Measurements from ENCODE around the gene CTNNA2.

CTNNA2 gene

GRCh38 chr2:79793006-79793405, 280.2 kb downstream of the CTNNA2 start:
- no peak for DNase-seq

GRCh38 chr2:79796641-79797040, 283.8 kb downstream of the CTNNA2 start:
- DNase-seq: no peak

GRCh38 chr2:79798776-79799175, 285.9 kb downstream of the CTNNA2 start:
- DNase-seq: no peak

- DNase-seq: no peak
These were observed 286.9 kb downstream of the CTNNA2 start for GRCh38 chr2:79799729-79800128.

GRCh38 chr2:79801082-79801481, 288.2 kb downstream of the CTNNA2 start:
- no peak for DNase-seq

GRCh38 chr2:79817288-79817687, 304.4 kb downstream of the CTNNA2 start:
- DNase-seq: no peak

- no peak for DNase-seq
These were observed 307.4 kb downstream of the CTNNA2 start for GRCh38 chr2:79820281-79820680.

GRCh38 chr2:79822136-79822535, 309.3 kb downstream of the CTNNA2 start:
- DNase-seq: no peak

- peak; percentile 2 for DNase-seq
These were observed 311.4 kb downstream of the CTNNA2 start for GRCh38 chr2:79824086-79824786.

- no peak for DNase-seq
These were observed 315.0 kb downstream of the CTNNA2 start for GRCh38 chr2:79827881-79828280.

- no peak for DNase-seq
These were observed 317.6 kb downstream of the CTNNA2 start for GRCh38 chr2:79830501-79830900.

- DNase-seq: no peak
These were observed 319.1 kb downstream of the CTNNA2 start for GRCh38 chr2:79831961-79832360.

GRCh38 chr2:79832511-79833234, 319.8 kb downstream of the CTNNA2 start:
- no peak for DNase-seq

GRCh38 chr2:79833235-79833878, 320.5 kb downstream of the CTNNA2 start:
- no peak for DNase-seq

- DNase-seq: no peak
These were observed 323.1 kb downstream of the CTNNA2 start for GRCh38 chr2:79835911-79836310.

GRCh38 chr2:79844011-79844410, 331.2 kb downstream of the CTNNA2 start:
- no peak for DNase-seq

GRCh38 chr2:79846878-79847277, 334.0 kb downstream of the CTNNA2 start:
- DNase-seq: no peak

- DNase-seq: no peak
These were observed 336.4 kb downstream of the CTNNA2 start for GRCh38 chr2:79849241-79849640.

GRCh38 chr2:79849949-79850348, 337.1 kb downstream of the CTNNA2 start:
- no peak for DNase-seq

- DNase-seq: no peak
These were observed 338.1 kb downstream of the CTNNA2 start for GRCh38 chr2:79850912-79851311.

GRCh38 chr2:79855264-79856006, 342.6 kb downstream of the CTNNA2 start:
- DNase-seq: peak; percentile 4

GRCh38 chr2:79857888-79858287, 345.0 kb downstream of the CTNNA2 start:
- no peak for DNase-seq

Data from EL (cell line).